GM13976 (cell line): Measurements from ENCODE around the gene MRPS12.
"Not testable (repeated sequence)": the region's sequence is repeated elsewhere in the genome, so short reads cannot be mapped to it uniquely, and the experiment has no call there.

Experiments used
- DNase-seq: peaks from one replicate; pipeline ENCODE4 v3.0.0; 2012; ENCODE audit warnings: low spot score
- in situ Hi-C: fragments of 300-500 bp; cut with MboI; formaldehyde crosslinking; loops from one replicate; pipeline ENCODE4 v1.12.0; 2022; ENCODE audit warnings: low sequenced_read_pairs, mixed read lengths, inconsistent platforms; ENCODE audit not compliant: unreplicated experiment
- TF ChIP-seq, protein P1 (sequence below): IDR thresholded peaks from 2 replicates; pipeline ENCODE4 v1.5.1; 2012; ENCODE audit warnings: borderline replicate concordance, mild to moderate bottlenecking; ENCODE audit not compliant: insufficient read depth; ENCODE audit errors: extremely low read depth, missing control alignments, control extremely low read depth

MRPS12 gene

DNA sequence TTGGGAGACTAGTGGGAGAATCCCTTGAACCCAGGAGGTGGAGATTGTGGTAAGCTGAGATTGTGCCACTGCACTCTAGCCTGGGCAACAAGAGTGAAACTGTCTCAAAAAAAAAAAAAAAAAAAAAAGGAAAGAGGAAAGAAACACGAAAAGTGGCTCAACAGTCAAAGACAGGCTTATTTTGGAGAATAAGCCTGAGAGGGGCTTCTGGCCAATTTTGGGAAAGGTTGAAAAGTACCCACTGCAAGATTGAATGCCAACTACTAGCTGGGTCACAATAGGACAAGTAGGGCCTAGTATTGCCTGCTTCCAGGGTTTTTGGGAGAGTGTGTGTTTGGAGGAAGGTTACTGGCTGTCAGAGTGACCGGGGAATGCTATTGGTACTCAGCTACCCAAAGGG, 27.6 kb downstream of the MRPS12 start:
- DNase-seq: no peak
- in situ Hi-C loops: no loop called here
- TF ChIP-seq, protein P1, sequence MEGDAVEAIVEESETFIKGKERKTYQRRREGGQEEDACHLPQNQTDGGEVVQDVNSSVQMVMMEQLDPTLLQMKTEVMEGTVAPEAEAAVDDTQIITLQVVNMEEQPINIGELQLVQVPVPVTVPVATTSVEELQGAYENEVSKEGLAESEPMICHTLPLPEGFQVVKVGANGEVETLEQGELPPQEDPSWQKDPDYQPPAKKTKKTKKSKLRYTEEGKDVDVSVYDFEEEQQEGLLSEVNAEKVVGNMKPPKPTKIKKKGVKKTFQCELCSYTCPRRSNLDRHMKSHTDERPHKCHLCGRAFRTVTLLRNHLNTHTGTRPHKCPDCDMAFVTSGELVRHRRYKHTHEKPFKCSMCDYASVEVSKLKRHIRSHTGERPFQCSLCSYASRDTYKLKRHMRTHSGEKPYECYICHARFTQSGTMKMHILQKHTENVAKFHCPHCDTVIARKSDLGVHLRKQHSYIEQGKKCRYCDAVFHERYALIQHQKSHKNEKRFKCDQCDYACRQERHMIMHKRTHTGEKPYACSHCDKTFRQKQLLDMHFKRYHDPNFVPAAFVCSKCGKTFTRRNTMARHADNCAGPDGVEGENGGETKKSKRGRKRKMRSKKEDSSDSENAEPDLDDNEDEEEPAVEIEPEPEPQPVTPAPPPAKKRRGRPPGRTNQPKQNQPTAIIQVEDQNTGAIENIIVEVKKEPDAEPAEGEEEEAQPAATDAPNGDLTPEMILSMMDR: no peak

DNA sequence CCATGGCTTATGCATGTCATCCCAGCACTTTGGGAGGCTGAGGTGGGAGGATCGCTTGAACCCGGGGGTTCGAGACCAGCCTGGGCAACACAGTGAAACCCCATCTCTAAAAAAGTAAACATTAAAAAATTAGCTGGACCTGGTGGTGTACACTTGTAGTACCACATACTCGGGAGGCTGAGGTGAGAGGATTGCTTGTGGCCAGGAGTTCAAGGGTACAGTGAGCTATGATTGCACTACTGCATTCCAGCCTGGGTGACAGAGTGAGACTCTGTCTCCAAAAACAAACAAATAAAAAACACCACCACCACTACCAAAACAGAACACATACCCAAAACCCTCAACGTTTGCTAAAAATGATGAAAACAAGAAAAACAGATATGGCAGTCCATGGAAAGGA, 28.9 kb downstream of the MRPS12 start:
- in situ Hi-C loops: no loop called here
- TF ChIP-seq, protein P1: no peak
- DNase-seq: no peak

DNA sequence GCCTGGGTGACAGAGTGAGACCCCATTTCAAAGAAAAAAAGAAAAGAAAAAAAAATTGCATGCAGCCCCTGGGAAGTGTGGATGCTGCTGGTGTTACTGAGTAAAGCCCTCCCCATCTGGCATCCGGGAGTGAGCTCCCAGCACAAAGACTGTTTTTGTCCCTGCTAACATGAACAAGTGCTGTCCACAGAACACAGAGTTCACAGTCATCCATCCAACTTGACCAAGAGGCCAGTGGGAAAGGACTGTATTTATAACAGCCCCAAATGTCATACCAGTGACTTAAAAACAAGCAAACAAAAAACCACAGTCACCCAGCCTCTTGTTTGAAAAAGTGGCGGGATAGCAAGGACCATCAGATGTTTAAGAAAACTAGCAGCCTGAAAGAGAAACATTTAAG, 34.0 kb downstream of the MRPS12 start:
- in situ Hi-C loops: no loop called here
- DNase-seq: no peak
- TF ChIP-seq, protein P1: no peak

DNA sequence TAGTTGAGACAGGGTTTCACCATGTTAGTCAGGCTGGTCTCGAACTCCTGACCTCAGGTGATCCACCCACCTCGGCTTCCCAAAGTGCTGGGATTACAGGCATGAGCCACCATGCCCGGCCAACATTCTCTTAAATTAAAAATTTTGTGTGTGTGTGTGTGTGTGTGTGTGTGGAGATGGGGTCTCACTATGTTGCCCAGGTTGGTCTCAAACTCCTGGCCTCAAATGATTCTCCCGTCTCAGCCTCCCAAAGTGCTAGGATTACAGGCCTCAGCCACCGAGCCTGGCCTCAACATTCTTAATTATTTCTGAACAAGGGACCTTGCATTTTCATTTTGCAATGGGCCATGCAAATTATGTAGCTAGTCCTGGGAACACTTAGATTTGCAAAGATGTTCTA, 35.4 kb downstream of the MRPS12 start:
- DNase-seq, in situ Hi-C loops: not testable (repeated sequence)

DNA sequence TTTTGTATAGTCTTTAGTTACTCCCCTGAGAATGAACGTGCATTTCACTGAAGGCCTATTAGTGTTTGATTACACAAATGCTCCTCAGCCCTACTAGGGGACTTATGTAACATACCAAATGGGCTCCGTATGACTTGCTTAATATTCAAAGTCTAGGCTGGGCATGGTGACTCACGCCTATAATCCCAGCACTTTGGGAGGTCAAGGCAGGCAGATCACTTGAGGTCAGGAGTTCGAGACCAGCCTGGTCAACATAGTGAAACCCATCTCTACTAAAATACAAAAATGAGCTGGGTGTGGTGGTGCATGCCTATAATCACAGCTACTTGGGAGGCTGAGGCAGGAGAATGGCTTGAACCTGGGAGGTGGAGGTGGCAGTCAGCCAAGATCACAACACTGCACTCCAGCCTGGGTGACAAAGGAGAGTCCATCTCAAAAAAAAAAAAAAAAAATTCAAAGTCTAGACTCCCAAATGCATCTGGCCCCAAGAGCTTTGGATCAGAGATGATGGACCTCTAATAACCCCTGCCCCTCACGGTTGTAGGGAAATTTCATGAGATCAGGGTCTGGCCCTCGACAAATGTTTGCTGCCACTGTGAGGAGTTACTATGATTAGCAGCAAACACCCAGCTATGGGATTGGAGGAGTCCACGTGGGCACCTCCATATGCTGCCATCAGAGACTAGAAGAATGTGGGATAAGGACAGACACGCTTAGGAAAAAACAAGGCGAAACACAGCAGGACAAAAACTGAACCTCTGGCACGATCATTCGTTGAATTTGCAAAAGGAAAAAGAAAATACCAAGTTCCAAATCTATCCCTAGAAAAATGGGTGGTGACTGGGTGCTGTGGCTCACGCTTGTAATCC, 40.2 kb downstream of the MRPS12 start:
- in situ Hi-C loops: no loop called here
- DNase-seq: no peak
- TF ChIP-seq, protein P1: no peak

DNA sequence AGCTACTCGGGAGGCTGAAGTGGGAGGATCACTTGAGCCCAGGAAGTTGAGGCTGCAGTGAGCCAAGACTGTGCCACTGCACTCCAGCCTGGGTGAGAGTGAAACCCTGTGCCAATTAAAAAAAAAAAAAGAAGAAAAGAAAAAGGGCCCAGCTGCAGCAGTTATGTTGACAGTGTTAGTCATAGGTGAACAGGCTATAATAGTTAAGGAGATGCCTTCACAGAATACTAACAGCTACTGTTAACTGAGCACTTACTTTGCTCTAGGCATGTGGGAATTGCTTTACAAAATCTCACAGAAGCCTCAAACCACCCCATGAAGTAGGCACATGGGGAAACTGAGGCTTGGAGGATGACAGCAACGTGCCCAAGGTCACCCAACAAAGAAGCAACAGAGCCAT, 40.9 kb downstream of the MRPS12 start:
- no peak for DNase-seq
- in situ Hi-C loops: no loop called here
- TF ChIP-seq, protein P1: no peak

DNA sequence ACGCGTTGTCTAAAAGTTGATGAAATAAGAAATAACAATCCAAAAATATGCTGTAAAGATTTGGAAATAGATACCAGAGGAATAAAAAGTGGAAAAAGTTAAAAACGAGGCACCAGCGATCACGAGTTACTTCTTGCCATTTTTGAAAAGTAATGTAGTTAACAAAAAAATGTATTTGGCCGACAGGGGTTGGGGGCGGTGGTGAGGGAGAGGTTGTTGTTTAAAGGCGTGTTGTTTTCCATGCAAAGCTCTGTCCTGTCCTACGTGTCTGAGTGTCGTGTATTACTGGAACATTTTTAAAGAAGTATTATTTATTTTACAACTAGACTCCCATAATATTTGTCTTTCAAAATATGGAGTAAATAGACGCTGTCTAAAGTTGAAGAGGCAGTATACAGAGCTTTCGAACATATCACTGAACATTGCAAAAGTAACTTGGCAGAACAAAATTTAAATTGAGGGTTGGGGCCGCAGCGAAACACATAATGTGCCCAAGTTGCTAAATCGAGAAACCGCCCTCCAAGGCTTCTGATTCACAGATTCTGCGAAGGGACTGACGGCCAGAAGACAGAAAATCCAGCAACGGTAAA, 44.0 kb downstream of the MRPS12 start:
- in situ Hi-C loops: no loop called here
- DNase-seq: no peak
- TF ChIP-seq, protein P1: no peak
